Astrocyte (in vitro differentiated cells and primary cell): Measurements from ENCODE around the gene TRHDE. TPM values are rescaled to one million over a fixed set of nuclear protein-coding genes. Genes with fewer than 3 reads are reported as not detected.
"Not testable (repeated sequence)": the region's sequence is repeated elsewhere in the genome, so short reads cannot be mapped to it uniquely, and the experiment has no call there.

Source experiments
- DNase-seq: peaks from one replicate; pipeline ENCODE4 v3.0.0-alpha.2; 2010; ENCODE audit warnings: low read depth
- FAIRE-seq: peaks from 2 replicates; lab custom pipeline; 2011; peaks lifted over from hg19 to GRCh38; lab: Jason Lieb, UNC
- H2AFZ ChIP-seq: 2 replicates; pipeline ENCODE4 v1.6.0; 2012; ENCODE audit warnings: low read depth, low read length, inconsistent platforms
- H3K27ac ChIP-seq: 2 replicates; pipeline ENCODE4 v1.5.1; 2011; ENCODE audit warnings: low read depth, low read length, inconsistent platforms
- H3K27me3 ChIP-seq: 2 replicates; pipeline ENCODE4 v1.6.0; 2011; ENCODE audit warnings: low read length, inconsistent platforms; ENCODE audit not compliant: insufficient read depth
- H3K36me3 ChIP-seq: 2 replicates; pipeline ENCODE4 v1.5.1; 2011; ENCODE audit warnings: low read length, inconsistent platforms; ENCODE audit not compliant: insufficient read depth
- H3K4me1 ChIP-seq: 2 replicates; pipeline ENCODE4 v1.5.1; 2011; ENCODE audit warnings: low read length, inconsistent platforms; ENCODE audit not compliant: insufficient read depth
- H3K4me2 ChIP-seq: 2 replicates; pipeline ENCODE4 v1.6.0; 2012; ENCODE audit warnings: low read length, inconsistent platforms
- H3K4me3 ChIP-seq: 2 replicates; pipeline ENCODE4 v1.5.1; 2011; ENCODE audit warnings: low read depth, mild to moderate bottlenecking, low read length, inconsistent platforms; ENCODE audit not compliant: insufficient read depth
- H3K79me2 ChIP-seq: 2 replicates; pipeline ENCODE4 v1.6.0; 2012; ENCODE audit warnings: mild to moderate bottlenecking, low read length, inconsistent platforms; ENCODE audit not compliant: insufficient read depth
- H3K9ac ChIP-seq: 2 replicates; pipeline ENCODE4 v1.6.0; 2012; ENCODE audit warnings: mild to moderate bottlenecking, low read length, inconsistent platforms
- H3K9me3 ChIP-seq: 2 replicates; pipeline ENCODE4 v1.5.1; 2012; ENCODE audit warnings: low read depth, mild to moderate bottlenecking, low read length, inconsistent platforms; ENCODE audit not compliant: insufficient read depth
- H4K20me1 ChIP-seq: 2 replicates; pipeline ENCODE4 v1.6.0; 2012; ENCODE audit warnings: low read length, inconsistent platforms; ENCODE audit not compliant: insufficient read depth
- H3K27ac Mint-ChIP-seq: one replicate; pipeline ENCODE4 v1.8.0; 2021; ENCODE audit warnings: mild to moderate bottlenecking, mixed read lengths; ENCODE audit not compliant: unreplicated experiment
- H3K27me3 Mint-ChIP-seq: one replicate; pipeline ENCODE4 v1.8.0; 2021; ENCODE audit warnings: low read depth, mixed read lengths; ENCODE audit not compliant: unreplicated experiment
- H3K36me3 Mint-ChIP-seq: one replicate; pipeline ENCODE4 v1.8.0; 2021; ENCODE audit warnings: low read depth, mixed read lengths; ENCODE audit not compliant: unreplicated experiment
- H3K4me1 Mint-ChIP-seq: one replicate; pipeline ENCODE4 v1.8.0; 2021; ENCODE audit warnings: low read depth, mixed read lengths; ENCODE audit not compliant: unreplicated experiment
- H3K4me3 Mint-ChIP-seq: one replicate; pipeline ENCODE4 v1.8.0; 2021; ENCODE audit warnings: mild to moderate bottlenecking, moderate library complexity, mixed read lengths; ENCODE audit not compliant: unreplicated experiment
- H3K9me3 Mint-ChIP-seq: one replicate; pipeline ENCODE4 v1.8.0; 2021; ENCODE audit warnings: mild to moderate bottlenecking, mixed read lengths; ENCODE audit not compliant: unreplicated experiment
- EZH2 ChIP-seq: IDR thresholded peaks from 2 replicates; pipeline ENCODE4 v1.6.1; 2012; ENCODE audit warnings: mild to moderate bottlenecking, low read length, inconsistent platforms; ENCODE audit not compliant: insufficient read depth
- total RNA-seq: library from RNA; stranded (reverse); gene quantifications from 2 replicates; pipeline ENCODE4 v1.2.1, GENCODE V29; 2021
- TF ChIP-seq, protein P1 (sequence below): IDR thresholded peaks from 2 replicates; pipeline ENCODE4 v1.5.1; 2011; ENCODE audit warnings: low read depth, mild to moderate bottlenecking, inconsistent platforms, low read length, moderate library complexity; ENCODE audit not compliant: insufficient read depth

TRHDE gene
- total RNA-seq, 1 donor from 2014 or later: 1.4 TPM

DNA sequence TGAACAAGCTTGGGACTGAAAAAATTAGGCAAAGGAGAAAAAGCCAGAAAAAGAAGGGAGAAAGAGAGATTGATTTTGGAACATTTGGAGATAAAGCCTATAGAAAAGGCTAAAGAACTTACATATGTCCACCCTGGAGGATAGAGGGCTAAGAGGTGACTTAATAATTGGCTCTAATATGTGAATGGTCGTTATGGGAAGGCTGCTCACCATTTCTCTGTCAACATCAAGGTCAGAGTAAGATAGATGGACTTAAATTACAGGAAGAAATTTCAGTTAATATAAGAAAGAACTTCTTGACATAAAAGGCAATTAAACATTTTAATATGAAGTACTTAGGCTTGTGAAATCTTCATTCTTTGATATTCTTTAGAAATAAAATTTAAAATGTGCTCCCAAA is 238.6 kb downstream of the TRHDE start:
- Mint-ChIP-seq H3K27me3 (no peaks in the 10 kb centered on the region), H3K4me1 (peaks cover 10% of the 10 kb centered on the region), H3K36me3 (no peaks in the 10 kb centered on the region), H3K27ac (no peak overlapping the region), H3K9me3 (no peaks in the 10 kb centered on the region), H3K4me3 (no peak overlapping the region)
- no peak for FAIRE-seq
- Histone ChIP-seq H3K79me2 (no peaks in the 10 kb centered on the region), H3K9me3 (no peaks in the 10 kb centered on the region), H4K20me1 (no peaks in the 10 kb centered on the region), H3K4me3 (no peak overlapping the region), H3K4me2 (no peak overlapping the region), H3K27ac (no peak overlapping the region), H2AFZ (no peak overlapping the region), H3K4me1 (no peaks in the 10 kb centered on the region), H3K27me3 (no peaks in the 10 kb centered on the region), H3K9ac (no peak overlapping the region), H3K36me3 (no peaks in the 10 kb centered on the region)
- DNase-seq: no peak
- TF ChIP-seq EZH2: no peak
- TF ChIP-seq, protein P1, sequence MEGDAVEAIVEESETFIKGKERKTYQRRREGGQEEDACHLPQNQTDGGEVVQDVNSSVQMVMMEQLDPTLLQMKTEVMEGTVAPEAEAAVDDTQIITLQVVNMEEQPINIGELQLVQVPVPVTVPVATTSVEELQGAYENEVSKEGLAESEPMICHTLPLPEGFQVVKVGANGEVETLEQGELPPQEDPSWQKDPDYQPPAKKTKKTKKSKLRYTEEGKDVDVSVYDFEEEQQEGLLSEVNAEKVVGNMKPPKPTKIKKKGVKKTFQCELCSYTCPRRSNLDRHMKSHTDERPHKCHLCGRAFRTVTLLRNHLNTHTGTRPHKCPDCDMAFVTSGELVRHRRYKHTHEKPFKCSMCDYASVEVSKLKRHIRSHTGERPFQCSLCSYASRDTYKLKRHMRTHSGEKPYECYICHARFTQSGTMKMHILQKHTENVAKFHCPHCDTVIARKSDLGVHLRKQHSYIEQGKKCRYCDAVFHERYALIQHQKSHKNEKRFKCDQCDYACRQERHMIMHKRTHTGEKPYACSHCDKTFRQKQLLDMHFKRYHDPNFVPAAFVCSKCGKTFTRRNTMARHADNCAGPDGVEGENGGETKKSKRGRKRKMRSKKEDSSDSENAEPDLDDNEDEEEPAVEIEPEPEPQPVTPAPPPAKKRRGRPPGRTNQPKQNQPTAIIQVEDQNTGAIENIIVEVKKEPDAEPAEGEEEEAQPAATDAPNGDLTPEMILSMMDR: no peak

GRCh38 chr12:72511498-72511897 is 239.3 kb downstream of the TRHDE start:
- Mint-ChIP-seq H3K4me1 (peaks cover 10% of the 10 kb centered on the region), H3K36me3 (no peaks in the 10 kb centered on the region), H3K4me3 (peak overlapping the region; percentile 34), H3K27me3 (no peaks in the 10 kb centered on the region), H3K9me3 (no peaks in the 10 kb centered on the region), H3K27ac (peak overlapping the region; percentile 90)
- Histone ChIP-seq H4K20me1 (no peaks in the 10 kb centered on the region), H3K27ac (no peak overlapping the region), H3K4me2 (peak overlapping the region; percentile 74), H3K4me1 (no peaks in the 10 kb centered on the region), H3K9me3 (no peaks in the 10 kb centered on the region), H3K9ac (peak overlapping the region; percentile 3), H3K27me3 (no peaks in the 10 kb centered on the region), H3K79me2 (no peaks in the 10 kb centered on the region), H3K4me3 (peak overlapping the region; percentile 15), H2AFZ (no peak overlapping the region), H3K36me3 (no peaks in the 10 kb centered on the region)
- TF ChIP-seq, protein P1: no peak
- no peak for TF ChIP-seq EZH2
- DNase-seq (peak; percentile 28), FAIRE-seq (peak; percentile 13)

DNA sequence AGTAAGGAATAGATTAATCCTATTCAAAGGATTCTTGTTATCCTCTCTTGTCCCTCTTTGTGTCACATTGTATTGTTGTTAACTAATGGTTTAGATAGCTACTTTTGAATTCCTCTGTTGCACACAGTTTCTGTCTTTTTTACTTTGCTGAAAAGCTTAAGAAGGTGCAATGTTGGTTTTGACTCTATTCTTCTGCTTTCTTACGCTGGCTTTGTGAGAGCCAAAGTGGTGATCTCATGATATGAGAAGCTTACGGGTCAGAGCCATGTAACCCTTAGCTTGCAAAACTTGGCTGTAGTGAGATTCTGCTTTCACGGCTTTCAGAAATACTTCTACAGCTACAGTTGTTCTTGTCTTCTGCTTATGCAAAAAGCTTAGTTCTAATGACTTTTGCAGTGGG is 239.7 kb downstream of the TRHDE start:
- H3K27me3 ChIP-seq: no peaks in the 10 kb centered on the region
- H3K4me2 ChIP-seq: peak overlapping the region; percentile 74
- H3K27ac ChIP-seq: no peak overlapping the region
- H3K4me1 ChIP-seq: no peaks in the 10 kb centered on the region
- H3K9ac ChIP-seq: peak overlapping the region; percentile 3
- Mint-ChIP-seq H3K36me3 (no peaks in the 10 kb centered on the region), H3K27ac (peak overlapping the region; percentile 90), H3K4me3 (peak overlapping the region; percentile 34), H3K27me3 (no peaks in the 10 kb centered on the region), H3K4me1 (peaks cover 10% of the 10 kb centered on the region), H3K9me3 (no peaks in the 10 kb centered on the region)
- no peak for TF ChIP-seq EZH2
- TF ChIP-seq, protein P1: no peak
- no peak for FAIRE-seq
- H2AFZ ChIP-seq: no peak overlapping the region
- H3K4me3 ChIP-seq: peak overlapping the region; percentile 15
- H4K20me1 ChIP-seq: no peaks in the 10 kb centered on the region
- H3K79me2 ChIP-seq: no peaks in the 10 kb centered on the region
- DNase-seq: peak; percentile 89
- H3K36me3 ChIP-seq: no peaks in the 10 kb centered on the region
- no peaks in the 10 kb centered on the region for H3K9me3 ChIP-seq

GRCh38 chr12:72520044-72520678 is 248.0 kb downstream of the TRHDE start:
- H2AFZ ChIP-seq, H3K4me3 Mint-ChIP-seq, DNase-seq, H3K36me3 ChIP-seq, H3K9me3 Mint-ChIP-seq, H3K27ac Mint-ChIP-seq, H3K9me3 ChIP-seq, H3K27ac ChIP-seq, H4K20me1 ChIP-seq, H3K4me2 ChIP-seq, H3K9ac ChIP-seq, H3K4me3 ChIP-seq, H3K4me1 ChIP-seq, H3K27me3 Mint-ChIP-seq, H3K79me2 ChIP-seq, H3K27me3 ChIP-seq, H3K4me1 Mint-ChIP-seq, FAIRE-seq, H3K36me3 Mint-ChIP-seq: not testable (repeated sequence)
